NCI-H2227 treated with DMSO at 0.1 percent for 48 hours (cell line): ENCODE data around the gene UCN3.
"Not testable (repeated sequence)": the region's sequence is repeated elsewhere in the genome, so short reads cannot be mapped to it uniquely, and the experiment has no call there.

Source experiments
- DNase-seq: peaks from one replicate; lab custom pipeline; 2025; lab: John Stamatoyannopoulos, UW

UCN3 gene

GRCh38 chr10:5410787-5411186 lies 46.0 kb downstream of the UCN3 start:
- not testable (repeated sequence) for DNase-seq

- DNase-seq = no peak
These were observed 47.1 kb downstream of the UCN3 start for GRCh38 chr10:5411941-5412276.

DNA sequence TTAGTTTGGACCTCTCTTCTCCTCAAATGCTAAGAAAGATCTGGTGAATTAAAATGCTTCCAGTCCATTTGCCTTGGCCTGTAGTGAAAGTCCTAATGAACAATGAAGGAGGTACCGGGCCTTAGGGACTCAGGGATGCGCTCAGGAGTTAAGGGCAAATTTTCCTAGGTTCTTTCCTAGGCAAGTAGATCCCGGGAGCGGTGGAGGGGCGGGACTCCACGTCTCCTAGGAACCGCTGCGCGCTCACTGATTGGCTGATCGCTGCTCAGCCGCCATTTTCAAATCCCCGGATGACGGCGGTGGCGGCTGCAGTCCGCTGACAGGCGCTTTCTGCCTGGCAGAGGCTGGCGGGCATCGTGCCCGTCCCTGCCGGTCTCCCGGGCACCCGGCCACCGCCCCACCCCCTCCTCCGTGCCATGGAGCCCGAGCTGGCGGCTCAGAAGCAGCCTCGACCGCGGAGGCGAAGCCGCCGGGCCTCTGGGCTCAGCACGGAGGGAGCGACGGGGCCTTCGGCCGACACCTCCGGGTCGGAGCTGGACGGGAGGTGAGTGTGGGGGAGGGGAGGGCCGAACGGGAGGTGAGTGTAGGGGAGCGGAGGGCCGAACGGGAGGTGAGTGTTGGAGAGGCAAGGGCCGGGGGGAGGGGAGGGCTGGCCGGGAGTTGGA lies 47.6 kb downstream of the UCN3 start, which contains the start of gene NET1:
Gene NET1 (plus strand): TSS at position 281 of the 665 bp plus-strand sequence. CDS start 136 bp downstream, at position 417.
- DNase-seq = peak; percentile 73

GRCh38 chr10:5413012-5413938 lies 48.5 kb downstream of the UCN3 start:
- no peak for DNase-seq

DNA sequence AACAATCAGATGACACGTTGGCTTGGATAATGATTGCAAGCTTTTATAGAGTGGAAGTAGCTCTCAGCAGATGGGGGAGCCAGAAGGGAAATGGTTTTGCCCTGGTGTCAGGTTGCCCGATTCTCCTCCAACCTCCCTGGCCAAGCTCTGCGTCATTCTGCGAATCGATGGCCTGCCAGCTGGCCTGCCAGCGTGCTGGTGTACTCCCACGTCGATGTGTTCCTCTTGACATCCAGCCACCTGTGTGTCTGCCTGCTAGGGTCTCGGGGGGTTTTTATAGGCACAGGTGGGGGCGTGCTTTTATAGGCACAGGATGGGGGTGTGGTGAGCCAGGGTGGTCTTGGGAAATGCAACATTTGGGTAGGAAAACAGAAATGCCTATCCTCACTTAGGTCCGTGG lies 52.2 kb downstream of the UCN3 start:
- no peak for DNase-seq

GRCh38 chr10:5418584-5418983 lies 53.8 kb downstream of the UCN3 start:
- DNase-seq = no peak

DNA sequence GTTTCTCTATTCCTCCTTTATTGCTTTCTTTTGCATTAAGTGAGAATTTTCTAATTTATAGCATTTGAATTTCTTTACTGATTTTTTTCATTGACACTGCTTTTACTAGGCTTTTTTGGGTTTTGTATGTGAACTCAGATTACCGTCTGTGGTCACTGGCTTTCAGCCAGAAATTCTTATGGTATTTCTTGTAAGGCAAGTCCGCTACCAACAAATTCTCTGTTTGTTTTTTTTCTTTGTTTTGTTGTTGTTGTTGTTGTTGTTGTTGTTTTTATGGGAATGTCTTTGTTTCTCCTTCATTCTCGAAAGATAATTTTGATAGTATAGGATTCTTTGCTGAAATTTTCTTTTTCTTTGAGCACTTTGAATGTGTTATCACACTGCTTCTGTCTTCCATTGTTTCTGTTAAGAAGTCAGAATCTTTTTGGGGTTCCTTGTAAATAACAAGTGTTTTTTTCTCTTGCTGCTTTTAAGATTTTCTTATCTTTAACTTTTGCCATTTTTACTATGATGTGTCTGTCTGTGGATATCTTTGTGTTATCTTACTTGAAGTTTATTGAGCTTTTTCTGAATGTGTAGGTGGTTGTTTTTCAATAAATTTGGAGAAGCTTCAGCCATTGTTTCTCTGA lies 54.8 kb downstream of the UCN3 start:
- no peak for DNase-seq

- DNase-seq = no peak
These were observed 59.0 kb downstream of the UCN3 start for GRCh38 chr10:5423771-5424170.
